ENCODE measurements around the gene GRIA1.

Gene GRIA1

DNA sequence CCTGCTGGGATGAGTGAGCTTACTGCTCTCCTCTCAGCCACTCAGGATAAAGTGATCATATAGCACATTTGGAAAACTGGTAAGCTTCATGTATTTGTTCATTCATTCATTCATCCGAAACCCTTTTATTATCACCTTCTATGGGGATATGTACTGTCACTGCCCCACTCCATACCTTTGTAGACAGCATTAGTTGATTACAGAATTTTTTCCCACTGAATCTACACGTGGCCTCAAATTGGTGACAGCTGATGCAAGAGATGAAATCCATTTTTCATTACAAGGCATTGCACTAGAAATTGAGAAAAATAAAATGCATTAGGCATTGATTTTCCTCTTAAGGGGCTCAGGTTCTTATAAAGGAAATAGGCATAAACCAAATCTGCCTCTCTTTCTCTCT lies 9.7 kb downstream of the GRIA1 start:
- ATAC-seq, result no peak

DNA sequence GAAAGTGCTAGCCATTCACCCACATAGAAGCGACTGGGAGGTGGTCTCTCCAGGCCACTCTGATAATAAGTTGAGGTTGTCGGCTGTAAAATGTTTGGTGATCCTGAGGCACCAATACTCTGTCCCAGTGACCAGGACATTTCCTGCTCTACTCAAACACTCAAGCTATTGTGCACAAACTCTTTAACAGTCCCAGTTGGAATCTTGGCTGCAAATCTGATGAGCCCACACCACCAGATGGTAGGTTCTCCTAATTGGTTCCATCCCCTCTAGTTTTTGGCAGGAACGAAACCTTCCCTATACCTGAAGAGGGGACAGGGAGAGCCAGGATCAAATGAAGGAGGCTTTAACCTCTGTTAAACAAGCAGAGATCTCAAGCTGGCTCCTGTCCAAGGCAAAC lies 14.3 kb downstream of the GRIA1 start:
- ATAC-seq, result no peak

DNA sequence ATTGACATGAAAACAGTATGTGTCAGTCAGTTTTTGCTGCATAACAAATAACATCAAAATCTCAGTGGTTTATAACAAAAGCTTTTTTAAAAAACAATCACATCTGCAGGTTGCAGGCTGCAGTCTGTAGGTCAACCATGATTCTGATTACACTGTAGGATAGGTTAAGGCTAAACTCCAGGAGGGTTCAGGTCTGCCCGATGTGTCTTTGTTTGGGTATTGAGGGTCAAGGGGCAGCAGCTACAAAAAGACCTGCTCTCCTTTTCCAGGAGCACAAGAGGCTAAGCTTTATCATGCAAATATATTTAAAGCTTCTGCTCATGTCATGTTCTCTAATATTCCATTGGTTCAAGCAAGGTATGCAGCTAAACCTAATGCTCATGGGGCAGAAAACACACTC lies 18.2 kb downstream of the GRIA1 start:
- no peak for ATAC-seq

DNA sequence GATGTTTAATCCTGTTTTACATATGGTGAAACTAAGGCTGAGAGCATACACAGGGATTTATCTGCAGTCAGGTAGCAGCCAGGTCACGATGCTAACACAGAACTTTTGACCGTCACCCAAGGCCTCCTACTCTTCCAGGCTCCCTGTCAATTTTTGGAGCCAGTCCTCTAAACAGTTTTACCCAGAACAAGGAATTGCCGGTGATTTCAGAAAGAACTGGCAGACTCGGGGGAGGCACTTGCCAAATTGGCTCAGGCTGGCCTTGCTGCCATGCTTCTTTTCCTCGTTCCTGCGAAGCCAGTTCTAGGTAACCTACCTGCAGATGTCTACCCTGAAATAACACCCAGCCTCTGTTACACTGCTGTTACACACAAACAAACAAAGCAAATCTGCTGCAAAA lies 21.2 kb downstream of the GRIA1 start:
- no peak for ATAC-seq

DNA sequence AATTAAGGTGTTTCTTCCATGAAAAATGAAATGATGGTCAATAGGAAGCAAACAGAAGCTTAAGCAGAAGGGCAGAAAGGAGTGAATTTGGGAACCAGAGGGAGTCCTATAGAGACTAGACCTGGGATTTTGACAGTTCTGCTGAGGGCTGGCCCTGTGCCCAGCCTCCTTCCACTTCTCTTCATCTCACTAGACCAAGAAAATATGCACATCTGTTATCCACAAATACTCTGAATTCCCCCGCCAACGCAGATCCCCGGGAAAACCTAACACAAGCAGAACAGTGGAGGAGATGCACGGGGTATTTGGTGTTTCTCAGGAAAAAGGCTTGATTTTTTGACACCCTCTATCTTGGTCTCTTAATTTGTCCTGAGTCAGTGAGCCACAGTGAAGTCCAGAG lies 22.7 kb downstream of the GRIA1 start:
- no peak for ATAC-seq

DNA sequence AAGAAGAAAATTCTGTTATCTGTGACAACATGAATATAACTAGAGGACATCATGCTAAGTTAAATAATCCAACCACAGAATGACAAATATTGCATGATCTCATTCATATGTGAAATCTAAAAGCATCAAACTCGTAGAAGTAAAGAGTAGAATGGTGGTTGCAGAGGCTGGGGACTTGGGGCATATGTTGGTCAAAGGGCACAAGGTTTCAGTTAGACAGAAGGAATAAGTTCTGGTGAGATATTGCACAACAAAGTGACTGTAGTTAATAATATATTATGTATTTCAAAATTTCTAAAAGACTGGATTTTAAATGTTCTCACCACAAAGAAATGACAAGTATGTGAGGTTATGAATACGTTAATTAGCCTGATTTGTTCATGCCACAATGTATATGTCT lies 24.8 kb downstream of the GRIA1 start:
- ATAC-seq, result no peak

DNA sequence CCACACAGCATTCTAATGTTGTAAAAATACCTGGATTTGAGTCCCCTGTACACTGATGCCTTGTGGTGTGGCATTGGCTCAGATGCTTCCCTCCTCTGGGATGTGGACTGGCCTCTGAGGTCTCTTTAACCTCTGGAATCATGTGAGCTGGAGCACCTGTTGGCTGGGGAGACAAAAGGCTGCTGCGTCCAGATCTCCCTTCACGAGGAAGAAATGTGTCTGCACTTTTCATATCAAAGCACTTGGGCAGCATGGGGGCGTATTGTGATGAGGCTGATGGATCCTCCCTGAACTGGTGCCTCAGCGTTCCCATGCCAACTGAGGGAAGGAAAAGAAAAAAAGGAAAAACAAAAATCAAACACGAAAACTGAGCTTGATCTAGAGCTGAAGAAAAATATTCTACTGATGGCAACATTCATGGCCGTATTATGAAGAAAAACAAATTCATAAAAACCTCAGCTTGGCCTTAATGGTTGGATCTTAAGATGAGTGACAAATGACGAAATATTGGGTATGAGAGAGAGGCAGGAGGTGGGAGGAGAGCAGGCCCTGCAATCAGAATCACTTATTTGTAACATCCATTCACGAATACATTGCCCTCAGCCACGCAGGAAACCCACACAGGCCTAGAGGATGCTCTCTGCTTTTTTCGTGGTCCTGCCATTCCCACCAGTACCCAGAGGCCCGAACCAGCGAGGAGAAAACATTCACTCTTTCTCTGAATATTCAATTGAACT lies 26.2 kb downstream of the GRIA1 start:
- no peak for ATAC-seq

DNA sequence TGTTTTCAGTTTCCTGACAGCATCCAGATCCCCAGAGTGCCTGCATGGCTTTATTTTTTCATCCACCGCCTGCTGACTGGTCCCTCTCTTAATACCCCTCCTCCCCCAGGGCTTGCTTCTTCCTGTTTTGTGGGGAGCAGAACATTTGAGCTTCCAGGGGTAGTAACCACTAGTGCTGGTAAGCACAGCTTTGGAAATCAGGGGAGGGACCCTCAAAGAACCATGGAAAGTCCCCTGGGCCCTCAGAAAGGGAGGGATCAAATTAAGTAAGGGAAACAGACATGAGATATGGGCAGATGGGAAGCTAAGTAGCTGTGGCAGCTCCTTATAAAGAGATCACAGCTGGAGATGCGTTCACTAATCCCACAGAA lies 26.8 kb downstream of the GRIA1 start:
- no peak for ATAC-seq

DNA sequence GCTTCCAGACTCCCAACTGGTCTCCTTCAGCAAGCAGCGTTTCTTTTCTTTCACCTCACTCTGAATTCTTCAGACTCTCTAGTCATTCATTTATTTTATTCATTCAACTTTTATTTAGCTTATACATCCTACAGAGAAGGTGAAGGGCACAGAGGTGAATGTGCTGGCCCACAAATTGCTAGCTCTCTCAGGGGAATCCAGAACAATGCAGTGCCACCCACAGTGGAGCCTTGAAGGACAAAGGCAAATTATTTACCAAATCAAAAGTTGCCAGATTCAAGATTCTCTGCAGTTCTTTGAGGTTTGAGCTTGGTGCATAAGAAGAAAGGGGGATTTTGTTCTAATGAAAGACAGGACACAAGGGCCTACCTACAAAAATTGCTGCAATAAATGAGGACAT lies 29.7 kb downstream of the GRIA1 start:
- ATAC-seq, result no peak

DNA sequence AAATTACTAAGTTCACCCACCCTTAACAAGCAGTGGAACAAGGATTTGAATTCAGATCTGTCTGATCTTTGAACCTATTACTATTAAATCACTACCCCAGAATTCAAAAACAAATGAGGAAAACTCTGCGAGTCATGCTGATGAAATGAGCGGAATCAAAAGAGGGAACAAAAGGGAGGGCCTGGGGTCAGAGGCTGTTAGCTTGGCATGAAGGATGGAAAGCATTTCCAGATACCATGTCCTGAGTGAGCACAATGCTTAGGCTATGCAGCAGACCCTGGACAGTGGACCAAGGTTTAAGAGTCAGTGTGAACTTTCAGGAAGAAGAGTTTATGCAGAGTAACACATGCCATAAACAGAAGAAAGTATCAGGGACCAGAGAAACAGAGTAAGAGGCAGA lies 30.5 kb downstream of the GRIA1 start:
- ATAC-seq, result no peak

DNA sequence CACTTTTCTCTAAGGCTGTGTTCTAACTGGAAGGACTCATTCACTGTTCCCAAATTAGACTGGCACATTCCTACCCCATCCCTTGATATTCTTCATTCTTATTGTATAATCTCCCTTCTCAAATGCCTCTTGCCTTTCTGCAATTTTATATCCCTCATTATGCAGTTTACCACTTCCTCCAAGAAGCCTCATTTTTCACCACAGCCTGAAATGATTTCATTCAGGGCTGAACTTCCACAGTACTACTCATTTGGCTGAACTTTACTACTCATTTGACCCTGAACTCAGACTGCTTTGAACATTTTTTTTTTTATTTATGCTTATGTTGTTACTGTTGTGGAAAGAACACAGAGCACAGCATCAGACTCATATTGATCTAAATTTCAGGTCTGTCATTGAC lies 32.7 kb downstream of the GRIA1 start:
- ATAC-seq, result no peak

DNA sequence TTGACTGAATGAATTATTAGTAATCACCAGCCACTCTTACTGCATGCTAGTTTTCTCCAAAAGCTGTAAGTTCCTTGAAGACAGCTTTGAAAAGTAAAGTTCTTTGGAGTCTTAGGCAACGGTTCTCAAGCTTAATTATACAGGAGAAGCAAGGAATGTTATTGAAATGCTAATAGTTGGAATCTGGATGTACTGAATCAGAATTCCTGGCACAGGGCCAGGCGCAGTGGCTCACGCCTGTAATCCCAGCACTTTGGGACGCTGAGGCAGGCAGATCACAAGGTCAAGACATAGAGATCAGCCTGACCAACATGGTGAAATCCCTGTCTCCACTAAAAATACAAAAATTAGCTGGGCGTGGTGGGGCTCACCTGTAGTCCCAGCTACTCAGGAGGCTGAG lies 33.4 kb downstream of the GRIA1 start:
- no peak for ATAC-seq

DNA sequence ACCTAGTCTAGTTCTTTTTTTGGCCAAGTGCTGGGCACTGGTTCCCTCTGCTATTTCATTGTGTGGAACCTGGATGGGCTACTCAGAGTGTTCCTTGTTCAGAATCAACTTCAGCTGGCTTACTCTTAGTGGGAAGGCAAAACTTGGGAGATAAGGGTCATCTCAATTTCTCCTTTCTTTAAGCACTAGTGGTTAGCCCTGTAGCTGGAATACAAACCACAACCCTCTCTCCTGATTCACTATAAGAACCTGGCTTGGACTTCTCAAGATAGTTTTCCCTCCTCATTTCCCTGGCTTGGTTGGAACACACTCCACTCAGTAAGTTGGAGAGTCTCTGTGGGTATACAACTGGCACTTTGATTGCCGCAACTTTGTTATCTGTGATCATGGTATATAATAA lies 35.1 kb downstream of the GRIA1 start:
- no peak for ATAC-seq

DNA sequence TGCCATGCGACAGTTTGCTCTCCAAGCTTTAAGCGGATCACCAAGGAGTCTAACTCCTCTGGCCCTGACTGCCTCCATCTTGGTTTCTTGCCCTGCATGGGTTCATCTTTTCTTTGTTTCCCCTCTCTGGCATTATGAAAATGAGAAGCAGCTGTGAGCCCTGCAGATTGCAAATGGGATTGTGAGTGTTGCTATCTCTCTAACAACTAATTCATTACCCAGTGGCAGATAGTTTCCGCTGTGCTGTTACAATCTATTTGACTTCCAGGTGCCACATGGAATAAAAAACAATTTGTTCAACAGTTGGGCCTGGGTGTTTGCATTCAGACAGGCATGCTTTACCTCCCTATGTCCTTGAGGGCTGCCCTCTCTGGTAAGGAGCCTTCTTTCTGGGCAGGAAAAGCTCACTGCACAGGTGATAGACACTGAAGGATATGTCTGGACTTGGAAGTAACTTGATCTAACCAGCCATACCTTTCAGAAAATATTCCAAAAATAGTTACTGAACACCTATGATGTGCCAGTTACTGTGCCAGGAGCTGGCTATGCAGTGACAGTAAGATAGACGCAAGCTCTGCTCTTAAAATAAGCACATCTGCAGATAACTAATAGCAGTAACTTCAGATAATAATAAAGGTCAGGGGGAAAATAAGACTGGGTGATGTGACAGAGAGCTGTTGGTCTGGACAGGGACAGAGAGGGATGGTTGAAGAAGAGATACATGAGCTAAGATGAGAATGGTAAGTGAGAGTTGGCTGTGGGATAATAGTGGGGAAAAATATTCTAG lies 40.1 kb downstream of the GRIA1 start:
- ATAC-seq, result no peak

DNA sequence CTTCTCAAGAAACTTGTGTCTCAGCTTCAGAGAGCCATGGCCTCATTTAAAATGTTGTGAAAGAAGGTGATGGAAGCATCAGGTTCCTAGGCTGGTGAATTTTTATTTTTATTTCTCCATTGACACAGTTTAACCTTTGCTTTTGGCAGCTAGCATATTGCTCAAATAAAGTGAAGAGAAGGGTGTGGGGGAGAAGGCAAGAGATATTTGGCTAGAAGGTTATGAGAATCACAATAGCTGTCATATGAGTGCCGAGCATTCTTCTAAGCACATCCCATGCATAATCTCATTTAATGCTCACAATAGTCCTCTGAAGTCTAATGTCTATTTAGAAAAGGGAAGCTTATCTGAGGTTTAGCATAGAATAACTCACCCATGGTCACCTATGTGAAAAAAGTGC lies 43.1 kb downstream of the GRIA1 start:
- no peak for ATAC-seq

DNA sequence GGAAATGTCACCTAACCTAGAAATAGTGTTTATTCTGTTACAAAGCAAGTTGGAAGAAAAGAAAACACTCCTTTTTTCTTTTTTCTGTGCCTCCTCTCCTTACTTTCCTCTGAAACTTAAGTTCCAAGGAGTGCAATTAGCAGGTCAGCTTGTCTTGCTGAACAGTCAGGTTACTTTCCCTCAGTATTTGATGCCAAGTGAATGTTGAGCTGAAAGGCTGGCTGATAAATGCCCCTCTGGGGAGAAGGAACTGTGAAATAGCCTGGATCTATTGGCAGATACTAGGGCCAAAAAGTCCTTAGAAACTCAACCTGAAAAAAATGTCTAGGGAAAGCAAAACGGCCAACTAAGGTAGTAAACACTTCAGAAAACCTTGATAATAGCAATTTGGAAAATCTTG lies 43.6 kb downstream of the GRIA1 start:
- ATAC-seq, result no peak

DNA sequence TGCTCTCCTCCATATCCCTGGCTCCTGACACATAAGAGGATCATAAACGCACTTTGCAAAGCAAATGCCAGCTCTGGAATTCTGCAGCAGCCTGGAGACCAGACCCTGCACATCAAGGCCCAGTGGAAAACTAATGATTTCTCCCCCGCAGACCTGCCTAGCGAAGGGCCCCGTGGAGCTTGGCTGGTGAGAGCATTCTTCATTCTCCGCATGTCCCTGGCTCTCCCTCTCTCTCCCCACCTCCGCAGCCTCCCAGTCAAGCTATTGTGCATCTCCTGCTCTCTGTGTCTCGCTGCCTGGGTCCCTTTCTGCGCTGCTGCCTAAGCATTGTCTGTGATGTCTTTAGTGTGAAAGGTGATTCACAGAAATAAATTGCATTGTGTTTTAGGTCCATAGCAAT lies 46.7 kb downstream of the GRIA1 start:
- ATAC-seq, result no peak

DNA sequence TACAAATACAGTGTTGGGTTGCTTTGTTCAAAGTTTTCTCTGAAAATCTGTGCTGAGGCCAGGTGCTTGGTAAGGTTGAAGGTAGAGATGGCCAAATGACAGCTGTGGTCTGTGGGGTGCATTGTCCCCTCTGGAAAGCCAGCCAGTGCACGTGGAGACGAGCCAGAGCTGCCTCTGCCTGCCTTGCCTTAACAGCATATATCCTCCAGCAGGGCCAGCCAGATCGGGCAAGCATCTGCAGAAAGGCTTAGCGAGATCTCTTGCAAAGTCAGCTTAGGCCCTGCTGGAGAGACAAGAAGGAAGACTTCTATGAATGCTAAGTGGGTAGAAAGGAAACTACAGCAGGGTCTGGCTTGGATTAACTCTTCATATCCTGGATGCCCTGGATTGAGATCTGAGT lies 49.5 kb downstream of the GRIA1 start:
- ATAC-seq, result no peak

DNA sequence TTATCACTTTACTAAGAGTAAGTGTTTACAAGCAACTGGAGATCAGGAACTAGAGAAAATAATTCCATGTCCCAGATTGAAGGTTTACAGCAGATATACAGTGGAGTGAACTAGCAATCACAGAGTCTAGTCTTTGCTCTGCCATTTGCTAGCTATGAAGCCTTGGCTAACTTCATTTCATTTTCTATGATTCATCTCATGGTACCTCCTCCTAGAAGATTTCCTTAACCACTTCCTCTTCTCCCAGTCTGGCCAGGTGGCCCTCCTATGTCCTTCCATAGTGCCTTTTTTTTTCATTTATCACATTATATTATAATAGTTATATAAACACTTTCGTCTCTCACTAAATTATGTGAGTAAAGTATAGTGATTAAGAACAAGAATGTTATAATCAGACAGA lies 52.1 kb downstream of the GRIA1 start:
- no peak for ATAC-seq

DNA sequence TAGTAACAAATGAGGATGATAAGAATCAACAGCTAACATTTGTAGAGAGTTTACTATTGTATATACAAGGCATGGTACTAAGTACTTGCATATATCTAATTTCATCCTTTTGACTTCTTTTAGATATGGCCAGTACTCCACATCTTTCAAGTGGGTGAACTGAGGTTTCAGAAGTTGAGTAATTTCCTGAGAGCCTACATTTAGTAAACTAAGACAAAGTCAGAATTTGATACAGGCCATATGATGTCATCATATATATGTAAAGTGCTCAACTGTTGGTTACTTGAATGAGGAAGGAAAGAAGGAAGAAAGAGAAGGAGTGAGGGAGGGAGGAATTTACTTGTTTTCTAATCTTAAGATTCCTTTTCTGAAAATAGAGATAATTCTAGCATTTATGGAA lies 52.8 kb downstream of the GRIA1 start:
- ATAC-seq, result no peak

DNA sequence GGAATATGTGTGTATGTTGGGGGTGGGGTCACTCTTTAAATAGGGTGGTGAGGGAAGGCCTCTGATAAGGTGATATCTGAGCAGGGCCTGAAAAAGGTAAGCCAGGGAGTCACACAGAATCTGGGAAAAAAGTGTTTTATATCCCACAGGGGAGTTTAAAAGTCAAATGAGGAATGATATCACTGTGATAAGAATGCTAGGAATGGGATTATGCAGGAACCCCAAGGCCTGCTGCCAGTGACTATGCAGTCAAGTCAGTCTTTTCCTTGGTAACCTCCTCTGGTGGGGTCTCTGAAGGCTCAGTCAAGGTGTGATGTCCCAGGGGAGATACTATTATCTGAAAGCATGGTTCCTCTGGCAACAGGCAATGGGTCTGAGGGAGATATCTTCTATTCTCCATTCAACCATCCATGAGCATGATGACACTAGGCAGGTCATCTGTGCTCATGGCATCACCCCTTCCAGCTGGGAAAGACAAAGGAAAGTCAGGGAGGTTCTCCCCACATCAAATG lies 53.5 kb downstream of the GRIA1 start:
- ATAC-seq, result no peak

DNA sequence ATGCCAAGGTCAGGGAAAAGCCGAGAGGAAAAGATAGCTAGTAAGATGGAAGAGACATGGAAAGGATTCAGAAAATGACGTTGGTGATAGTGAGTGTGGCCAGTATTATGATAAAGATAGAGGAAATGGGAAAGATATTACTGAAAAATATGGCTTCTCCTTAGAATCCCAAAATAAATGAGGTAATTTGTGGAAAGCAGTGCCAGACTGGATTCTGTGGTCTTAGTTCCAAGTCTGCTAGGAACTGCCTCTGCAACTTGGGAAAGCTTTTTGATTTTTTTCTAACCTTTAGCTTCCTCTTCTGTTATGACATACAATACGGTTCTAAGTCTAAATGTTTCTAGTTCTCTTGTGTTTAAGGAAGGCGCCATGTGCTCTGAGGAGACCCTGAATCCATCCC lies 54.2 kb downstream of the GRIA1 start:
- no peak for ATAC-seq

DNA sequence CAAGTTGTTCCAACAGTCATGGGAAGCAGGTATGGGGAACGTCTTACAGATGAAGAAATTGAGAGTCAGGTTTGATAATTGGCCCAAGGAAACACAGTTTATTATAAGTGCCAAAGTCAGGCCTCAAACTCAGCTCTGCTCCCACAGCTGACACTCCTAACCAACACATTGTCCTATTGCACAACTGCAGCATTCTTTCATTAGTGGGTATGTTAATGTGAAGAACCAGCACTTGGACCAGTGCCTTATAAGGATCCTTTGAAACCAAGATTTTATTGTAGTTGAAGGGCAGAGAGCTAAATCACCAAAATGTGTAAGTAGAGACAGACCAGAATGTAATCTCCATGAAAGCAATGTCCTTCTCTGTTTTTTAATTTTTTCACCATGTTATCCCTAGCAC lies 56.1 kb downstream of the GRIA1 start:
- no peak for ATAC-seq

DNA sequence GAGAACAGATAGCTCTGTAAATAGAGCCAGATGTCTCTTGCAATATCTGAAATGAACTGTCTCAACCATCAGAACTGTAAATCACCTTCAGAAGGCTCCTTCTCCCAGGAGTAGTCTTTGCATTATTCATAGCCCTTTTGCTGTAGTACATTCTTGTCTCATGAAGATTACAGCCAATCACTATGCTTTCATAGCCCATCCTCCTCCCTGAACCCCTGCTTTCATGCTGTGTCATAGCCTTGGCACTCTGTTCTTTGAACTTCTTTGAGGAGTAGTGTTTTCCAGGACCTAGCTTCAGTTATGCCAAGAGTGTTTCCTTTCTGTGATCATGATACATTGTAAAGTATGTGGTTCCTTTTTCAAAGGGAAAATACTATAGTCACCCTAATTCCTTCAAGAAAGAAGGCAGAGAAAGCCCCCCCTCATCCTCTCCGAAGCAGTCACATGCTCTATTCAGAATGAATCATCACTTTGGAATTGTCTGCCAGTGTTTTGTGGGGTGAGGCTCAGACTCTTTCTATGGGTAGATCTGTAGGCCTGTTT lies 61.1 kb downstream of the GRIA1 start:
- ATAC-seq, result no peak
